GM18502 (cell line): Measurements from ENCODE around the gene PPP5C.
"Not testable (repeated sequence)": the region's sequence is repeated elsewhere in the genome, so short reads cannot be mapped to it uniquely, and the experiment has no call there.

Source experiments
- ATAC-seq: cut with Tn5 transposase; IDR thresholded peaks from one replicate; pipeline ENCODE4 v1.9.1; 2021; ENCODE audit warnings: mild to moderate bottlenecking; ENCODE audit not compliant: unreplicated experiment, poor library complexity

PPP5C gene

DNA sequence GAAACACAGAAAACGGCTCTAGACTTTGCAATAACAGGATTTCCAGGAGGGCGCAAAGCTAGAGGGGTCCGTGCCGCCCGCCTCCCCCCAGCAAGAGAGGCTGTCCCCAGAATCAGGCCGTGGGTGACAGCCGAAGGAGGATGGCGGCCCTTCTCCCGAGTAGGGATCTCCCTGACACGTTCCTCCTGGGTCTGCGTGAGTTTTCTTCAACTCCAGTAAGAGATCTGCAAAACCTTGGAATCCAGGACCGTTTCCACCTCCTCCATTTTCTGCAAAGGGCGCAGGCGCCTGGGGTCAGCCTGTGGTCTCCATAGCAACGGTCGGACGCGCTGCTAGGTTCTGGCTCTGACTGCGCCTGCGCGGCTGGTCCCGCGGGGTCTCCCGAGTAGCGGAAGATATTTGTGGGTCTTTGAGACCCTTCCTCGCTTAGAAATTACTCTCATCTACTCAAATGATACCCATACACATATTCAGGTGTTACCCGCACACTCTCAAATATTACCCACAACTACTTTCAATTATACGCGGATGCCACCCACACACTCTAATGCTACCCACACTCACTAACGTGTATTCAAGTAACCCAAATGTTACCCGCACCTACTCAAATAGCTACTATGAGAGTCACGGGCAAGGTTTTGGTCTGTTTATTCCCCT is 79.7 kb downstream of the PPP5C start:
- ATAC-seq, result no peak

DNA sequence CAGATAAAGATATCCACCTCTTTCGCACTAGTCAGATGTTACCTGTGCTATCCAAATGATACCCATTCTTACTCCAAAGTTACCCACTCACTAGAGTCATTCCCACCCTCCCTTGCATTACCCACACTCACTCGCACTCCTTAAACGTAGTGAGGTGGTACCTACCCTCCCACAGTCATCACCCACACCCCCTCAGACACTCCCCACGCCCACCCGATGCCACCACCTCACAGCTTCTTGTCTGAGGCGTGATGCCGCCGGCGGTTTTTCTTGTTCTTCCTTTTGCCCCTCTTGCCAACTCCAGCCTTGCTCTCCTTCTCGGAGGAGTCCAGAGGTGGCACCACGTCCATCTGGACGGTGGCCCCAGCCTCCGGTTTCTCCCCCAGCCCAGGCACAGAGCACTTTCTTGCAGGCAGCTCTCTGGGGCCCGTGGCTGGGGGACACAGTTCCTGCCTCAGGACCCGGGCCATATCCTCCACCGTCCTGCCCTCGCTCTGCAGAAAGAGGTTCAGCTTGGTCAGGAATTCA is 80.7 kb downstream of the PPP5C start:
- ATAC-seq, result no peak

DNA sequence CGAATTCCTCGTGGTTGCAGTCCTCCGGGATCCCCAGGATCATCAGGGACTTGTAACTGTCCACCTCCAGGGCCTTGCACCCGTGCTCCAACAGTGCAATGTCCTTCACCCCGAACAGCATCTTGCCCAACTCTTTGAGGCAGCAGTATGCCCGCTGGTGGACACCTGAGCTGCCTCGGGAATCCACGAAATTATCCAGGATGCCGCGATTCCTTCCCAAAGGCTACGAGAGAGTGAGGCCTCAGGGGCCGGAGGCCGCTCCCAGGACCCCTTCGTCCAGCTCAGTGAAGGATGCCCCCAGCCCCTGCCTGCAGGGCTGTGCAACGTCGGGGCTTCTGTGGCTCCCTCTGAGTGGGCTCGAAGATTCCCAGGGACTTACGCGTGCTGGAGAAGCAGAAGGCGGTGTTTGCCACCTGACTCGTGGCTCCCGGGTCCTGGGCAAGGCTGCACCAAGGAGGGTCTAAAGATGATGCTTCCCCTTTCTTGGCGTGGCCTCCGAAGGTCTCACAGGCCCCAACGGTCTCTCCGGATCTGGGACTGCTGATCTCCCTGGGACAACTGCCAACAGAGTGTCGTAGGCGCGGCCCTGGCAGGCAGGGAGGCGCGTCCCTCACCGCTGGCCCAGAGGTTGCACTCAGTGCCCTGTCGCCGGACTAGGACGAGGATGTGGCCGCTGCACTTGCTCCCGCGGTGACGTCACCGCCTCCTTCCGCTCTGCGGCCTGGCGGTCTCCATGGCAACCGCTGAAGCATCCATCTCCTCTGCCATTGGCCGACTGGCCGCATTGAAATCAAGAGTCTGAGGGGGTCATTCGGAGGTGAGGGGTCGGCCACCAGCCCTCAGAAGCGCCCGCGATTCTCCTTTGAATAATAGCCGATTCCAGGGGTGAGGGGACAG is 81.6 kb downstream of the PPP5C start, which contains the start of gene PNMA8C:
PNMA8C (minus strand) TSS at position 698 of the 897 bp plus-strand sequence; CDS start at position 121, 577 bp downstream.
- no peak for ATAC-seq

DNA sequence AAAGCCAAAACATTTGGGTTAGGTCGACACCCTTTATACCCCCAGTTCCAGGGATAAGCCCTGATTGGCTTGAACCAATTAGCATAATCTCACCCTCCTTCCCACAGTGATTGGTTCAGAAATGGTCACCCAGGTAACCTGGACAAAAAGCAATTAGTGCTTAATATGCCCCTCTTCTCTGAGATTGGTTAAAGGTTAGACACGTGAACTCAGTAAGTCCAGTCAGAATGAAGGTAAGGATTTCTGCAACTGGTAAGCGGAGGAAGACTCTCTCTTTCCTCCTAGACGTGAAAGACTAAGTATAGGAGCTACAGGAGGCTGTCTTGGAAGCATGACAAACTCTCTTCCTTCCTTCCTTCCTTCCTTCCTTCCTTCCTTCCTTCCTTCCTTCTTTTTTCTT is 83.1 kb downstream of the PPP5C start:
- ATAC-seq, result no peak

DNA sequence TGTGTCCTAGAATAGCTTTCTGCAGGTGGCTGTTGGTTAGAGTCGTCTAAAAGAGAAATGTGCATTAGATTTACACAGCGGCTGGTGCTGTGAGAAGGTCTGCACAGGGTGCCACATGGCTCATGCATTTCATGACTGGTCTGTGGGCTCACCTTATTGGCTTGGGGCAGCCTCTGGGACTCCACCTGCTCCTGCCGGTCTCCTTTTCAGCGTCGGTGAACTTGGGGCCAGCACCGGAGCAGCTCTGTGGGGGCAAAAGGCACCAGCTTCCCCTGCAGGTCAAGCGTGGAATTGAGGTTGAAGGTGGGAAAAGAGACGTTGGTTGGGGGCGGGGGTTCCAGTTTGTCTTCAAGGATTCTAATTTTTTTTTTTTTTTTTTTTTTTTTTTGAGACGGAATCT is 84.9 kb downstream of the PPP5C start:
- ATAC-seq, result no peak

DNA sequence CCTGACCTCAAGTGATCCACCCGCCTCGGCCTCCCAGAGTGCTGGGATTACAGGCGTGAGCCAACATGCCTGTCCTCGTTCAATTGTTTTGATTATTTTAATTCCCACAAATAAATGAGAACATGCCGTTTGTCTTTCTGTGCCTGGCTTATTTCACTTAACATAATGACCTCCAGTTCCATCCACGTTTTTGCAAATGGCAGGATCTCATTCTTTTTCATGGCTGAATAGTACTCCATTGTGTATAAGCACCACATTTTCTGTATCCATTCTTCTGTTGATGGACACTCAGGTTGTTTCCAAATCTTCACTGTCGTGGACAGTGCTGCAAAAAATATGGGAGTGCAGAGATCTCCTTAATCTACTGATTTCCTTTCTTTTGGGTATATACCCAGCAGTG is 86.6 kb downstream of the PPP5C start:
- ATAC-seq, result not testable (repeated sequence)

DNA sequence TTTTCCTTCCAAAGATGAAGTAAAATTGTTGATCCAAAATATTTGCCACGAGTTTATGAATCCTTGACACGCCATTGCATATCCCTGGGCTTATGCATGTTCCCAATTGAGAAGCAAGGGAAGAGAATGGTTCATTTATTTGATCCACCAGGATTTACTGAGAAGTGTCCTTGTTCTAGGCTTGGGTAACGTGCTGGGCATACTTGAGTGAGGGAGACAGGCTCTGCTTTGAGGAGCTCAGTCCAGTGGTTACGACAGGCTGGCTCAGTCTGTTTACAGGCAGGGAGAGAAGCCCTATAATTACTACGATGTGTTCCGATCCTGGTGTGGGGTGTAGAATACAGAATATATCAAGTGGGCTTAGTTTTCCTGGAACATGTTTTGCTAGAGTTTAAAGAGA is 88.1 kb downstream of the PPP5C start:
- no peak for ATAC-seq

DNA sequence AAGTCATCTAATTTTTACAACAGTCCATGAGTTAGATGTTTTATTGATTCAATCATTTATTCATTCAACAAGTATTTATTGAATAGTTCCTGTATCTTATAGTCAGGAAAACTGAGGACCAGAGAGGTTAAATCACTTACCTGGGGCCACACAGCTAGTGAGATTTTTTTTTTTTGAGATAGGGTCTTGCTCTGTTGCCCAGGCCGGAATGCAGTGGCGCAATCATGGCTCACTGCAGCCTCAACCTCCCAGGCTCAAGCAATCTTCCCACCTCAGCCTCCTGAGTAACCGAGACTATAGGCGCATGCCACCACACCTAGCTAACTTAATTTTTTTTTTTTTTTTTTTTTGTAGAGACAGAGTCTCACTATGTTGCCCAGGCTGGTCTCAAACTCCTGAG is 88.8 kb downstream of the PPP5C start:
- ATAC-seq, result not testable (repeated sequence)
